Nephron progenitor cell (in vitro differentiated cells): ENCODE measurements around the gene KLF13.

ENCODE experiments used
- DNase-seq: peaks from one replicate; pipeline ENCODE4 v3.0.0; 2021
- H3K27ac Mint-ChIP-seq: 2 replicates; pipeline ENCODE4 v1.8.0; 2021; ENCODE audit warnings: mild to moderate bottlenecking, moderate library complexity, mixed read lengths
- H3K27me3 Mint-ChIP-seq: 2 replicates; pipeline ENCODE4 v1.8.0; 2021; ENCODE audit warnings: mild to moderate bottlenecking, low read depth, mixed read lengths; ENCODE audit not compliant: poor library complexity
- H3K36me3 Mint-ChIP-seq: 2 replicates; pipeline ENCODE4 v1.8.0; 2021; ENCODE audit warnings: low read depth, mixed read lengths
- H3K4me1 Mint-ChIP-seq: 2 replicates; pipeline ENCODE4 v1.8.0; 2021; ENCODE audit warnings: mixed read lengths
- H3K4me3 Mint-ChIP-seq: 2 replicates; pipeline ENCODE4 v1.8.0; 2021; ENCODE audit warnings: mild to moderate bottlenecking, moderate library complexity, mixed read lengths
- H3K9me3 Mint-ChIP-seq: 2 replicates; pipeline ENCODE4 v1.8.0; 2021; ENCODE audit warnings: mild to moderate bottlenecking, moderate library complexity, mixed read lengths
- CTCF ChIP-seq: fragments of 200-600 bp; sonication (generic); IDR thresholded peaks from 2 replicates; pipeline ENCODE4 v1.5.0; 2021; ENCODE audit warnings: antibody characterized with exemption

The KLF13 gene

GRCh38 chr15:31301673-31301990 lies 25.0 kb upstream of the KLF13 start:
- peaks cover 26% of the 10 kb centered on the region for H3K27me3 Mint-ChIP-seq
- H3K27ac Mint-ChIP-seq, result no peak overlapping the region
- TF ChIP-seq CTCF, result no peak
- no peaks in the 10 kb centered on the region for H3K9me3 Mint-ChIP-seq
- DNase-seq, result peak; percentile 43
- no peak overlapping the region for H3K4me3 Mint-ChIP-seq
- H3K4me1 Mint-ChIP-seq, result peaks cover 62% of the 10 kb centered on the region
- no peaks in the 10 kb centered on the region for H3K36me3 Mint-ChIP-seq

GRCh38 chr15:31302029-31302657 lies 24.5 kb upstream of the KLF13 start:
- Mint-ChIP-seq H3K27ac (peak overlapping the region; percentile 57), H3K4me1 (peaks cover 58% of the 10 kb centered on the region), H3K27me3 (peaks cover 27% of the 10 kb centered on the region), H3K36me3 (no peaks in the 10 kb centered on the region), H3K9me3 (no peaks in the 10 kb centered on the region), H3K4me3 (no peak overlapping the region)
- DNase-seq, result no peak
- TF ChIP-seq CTCF, result no peak

DNA sequence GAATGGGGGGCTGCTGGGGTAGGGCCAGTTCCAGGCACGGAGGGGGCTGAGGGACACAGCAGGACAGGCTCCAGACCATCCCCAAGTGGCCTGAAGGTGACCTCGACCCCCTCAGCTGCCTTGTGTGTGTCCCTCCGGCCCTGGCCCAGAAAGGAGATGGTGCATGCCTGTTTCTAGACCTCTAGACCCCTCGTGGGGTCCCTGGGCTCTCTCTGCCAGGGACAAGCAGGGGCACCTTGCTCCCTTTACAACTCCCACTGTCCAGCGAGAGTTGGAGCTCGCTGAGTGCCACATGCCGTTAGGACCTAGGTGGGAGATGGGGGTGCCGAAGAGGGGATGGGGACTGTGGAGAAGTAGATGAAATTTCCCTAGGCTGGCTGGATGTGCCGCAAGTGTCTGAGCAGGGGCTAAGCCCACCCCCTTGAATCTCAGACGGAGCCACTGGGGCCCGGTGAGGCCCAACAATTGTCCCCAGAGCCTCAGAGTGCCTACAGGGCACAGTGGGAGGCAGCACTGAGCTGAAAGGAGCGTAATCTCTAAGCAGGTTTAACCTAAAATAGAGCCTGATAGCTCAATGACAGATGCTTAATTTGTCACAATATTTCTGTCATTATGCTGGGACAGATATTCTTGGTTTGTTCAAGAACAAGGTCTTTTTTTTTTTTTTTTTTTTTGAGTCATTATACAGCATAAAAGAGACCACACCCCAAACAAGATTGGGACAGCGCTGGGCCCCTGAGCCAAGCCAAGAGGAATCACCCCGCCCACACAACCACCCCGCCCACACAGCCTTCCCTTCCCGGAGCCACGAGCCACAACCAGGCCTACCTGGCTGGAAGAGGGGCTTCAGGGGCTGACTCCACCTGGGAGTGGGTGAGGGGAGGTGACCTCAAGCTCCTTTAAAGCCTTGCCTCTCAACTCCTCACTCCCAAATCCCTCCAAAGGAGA lies 23.6 kb upstream of the KLF13 start:
- no peak overlapping the region for H3K27ac Mint-ChIP-seq
- no peak for DNase-seq
- H3K9me3 Mint-ChIP-seq, result no peaks in the 10 kb centered on the region
- no peak for TF ChIP-seq CTCF
- H3K4me3 Mint-ChIP-seq, result no peak overlapping the region
- H3K27me3 Mint-ChIP-seq, result peaks cover 35% of the 10 kb centered on the region
- peaks cover 59% of the 10 kb centered on the region for H3K4me1 Mint-ChIP-seq
- H3K36me3 Mint-ChIP-seq, result no peaks in the 10 kb centered on the region

DNA sequence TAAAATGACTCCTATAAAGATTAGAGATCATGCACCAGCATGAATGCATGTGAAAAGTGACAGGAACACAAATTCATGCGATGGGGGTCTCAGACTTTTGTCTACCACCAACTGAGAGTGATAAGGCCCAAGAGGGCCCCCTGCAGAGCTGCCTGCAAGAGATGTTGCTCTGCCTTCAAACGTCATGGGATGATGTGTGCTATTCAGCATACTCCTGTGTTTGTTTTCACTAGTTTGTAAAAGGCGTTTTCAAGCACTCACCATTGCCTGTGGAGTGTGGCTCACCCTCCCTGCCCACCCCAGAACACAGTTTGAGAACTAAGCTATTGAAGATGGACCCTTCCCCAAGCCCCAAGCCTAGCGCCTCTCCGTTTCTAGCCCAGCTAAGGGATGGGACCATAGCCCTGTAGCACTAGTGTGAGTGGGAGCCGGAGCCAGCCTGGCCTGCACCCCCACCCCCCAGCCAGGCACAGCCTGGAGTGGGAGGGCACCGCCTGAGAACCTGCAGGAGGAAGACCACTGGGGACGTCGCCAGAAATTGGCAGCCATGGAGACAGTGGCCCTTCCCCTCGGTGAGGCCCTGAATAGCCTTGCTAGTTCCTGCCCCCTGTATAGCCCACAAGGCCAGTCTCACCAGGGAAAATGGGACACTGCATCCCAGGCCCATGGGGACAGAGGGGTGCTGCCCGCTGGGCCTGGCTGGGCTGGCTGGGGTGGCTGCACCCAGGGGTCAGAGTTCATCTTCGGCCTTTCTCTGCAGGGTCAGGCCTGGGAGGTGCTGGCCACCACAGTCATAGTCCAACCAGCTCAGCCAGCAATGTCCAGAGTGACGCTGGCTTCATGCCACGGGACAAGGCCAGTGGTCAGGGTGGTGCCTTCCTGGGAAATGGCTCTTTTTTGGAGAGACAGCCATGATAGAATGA lies 22.6 kb upstream of the KLF13 start:
- Mint-ChIP-seq H3K36me3 (no peaks in the 10 kb centered on the region), H3K27me3 (peaks cover 43% of the 10 kb centered on the region), H3K27ac (no peak overlapping the region), H3K4me3 (no peak overlapping the region), H3K4me1 (peaks cover 60% of the 10 kb centered on the region), H3K9me3 (no peaks in the 10 kb centered on the region)
- no peak for DNase-seq
- no peak for TF ChIP-seq CTCF

GRCh38 chr15:31304751-31305365 lies 21.8 kb upstream of the KLF13 start:
- Mint-ChIP-seq H3K27ac (no peak overlapping the region), H3K27me3 (peaks cover 45% of the 10 kb centered on the region), H3K4me1 (peaks cover 57% of the 10 kb centered on the region), H3K4me3 (no peak overlapping the region), H3K36me3 (no peaks in the 10 kb centered on the region), H3K9me3 (no peaks in the 10 kb centered on the region)
- no peak for TF ChIP-seq CTCF
- no peak for DNase-seq
